Breast epithelium (tissue), 3 donors: ENCODE results near the gene RNASE2.

Experiments
- CTCF ChIP-seq, 3 donors: fragments of 450-650 bp; IDR thresholded peaks; one replicate each; pipeline ENCODE4 v1.5.1; 2016 to 2017; ENCODE audit warnings: antibody characterized with exemption in 3 of 3, mild to moderate bottlenecking in 3 of 3, moderate library complexity in 3 of 3
- POLR2A ChIP-seq: fragments of 450-650 bp; IDR thresholded peaks from one replicate; pipeline ENCODE4 v1.6.1; 2016; ENCODE audit warnings: antibody characterized with exemption, mild to moderate bottlenecking, moderate library complexity
- POLR2AphosphoS5 ChIP-seq, 3 donors: sonication (generic); formaldehyde crosslinking; IDR thresholded peaks; one replicate each; pipeline ENCODE4 v1.6.1; 2017; ENCODE audit warnings: antibody characterized with exemption in 3 of 3

GRCh38 chr14:20989787-20990600 lies 34.7 kb downstream of the RNASE2 start, which contains the start of gene METTL17:
- peak in 2 of 3 donors; percentile 19 to 23 for TF ChIP-seq CTCF (IDR thresholded peaks at IDR 0.05)
- TF ChIP-seq POLR2A = peak; percentile 74
- TF ChIP-seq POLR2AphosphoS5 (IDR thresholded peaks at IDR 0.05) = peak; percentile 76 to 79 (median 79)
